CD4-positive, alpha-beta T cell treated with Interleukin-4 for 4 hours (primary cell): Measurements from ENCODE around the gene FAM174A.
"Not testable (repeated sequence)": the region's sequence is repeated elsewhere in the genome, so short reads cannot be mapped to it uniquely, and the experiment has no call there.

ENCODE experiments used
- DNase-seq: peaks from one replicate; pipeline ENCODE4 v3.0.0-alpha.2; 2020

The FAM174A gene

DNA sequence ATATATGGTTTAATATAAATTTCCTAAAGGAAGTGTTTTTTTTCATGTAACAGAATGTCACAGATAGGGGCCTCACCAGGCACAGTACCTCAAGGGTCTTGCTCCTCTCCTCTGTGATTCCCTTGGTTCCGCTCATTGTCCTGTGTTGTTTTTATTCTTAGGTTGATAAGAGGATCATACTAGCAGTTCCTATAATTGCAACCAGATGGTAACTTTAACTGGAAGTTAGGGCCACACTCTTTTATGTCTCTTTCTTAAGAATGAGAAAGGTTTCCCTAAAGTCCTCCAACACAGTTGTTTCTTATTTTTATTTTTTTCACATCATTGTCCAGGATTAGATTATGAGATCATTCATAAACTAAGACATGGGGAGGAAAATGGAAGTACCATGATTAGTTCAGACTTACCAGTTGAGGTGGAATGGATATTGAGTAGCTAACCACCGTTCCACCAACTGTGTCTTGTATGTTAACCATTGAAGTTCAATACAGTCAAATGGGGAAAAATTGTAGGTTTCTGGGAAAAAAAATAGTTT, 41.1 kb downstream of the FAM174A start:
- DNase-seq, result no peak

DNA sequence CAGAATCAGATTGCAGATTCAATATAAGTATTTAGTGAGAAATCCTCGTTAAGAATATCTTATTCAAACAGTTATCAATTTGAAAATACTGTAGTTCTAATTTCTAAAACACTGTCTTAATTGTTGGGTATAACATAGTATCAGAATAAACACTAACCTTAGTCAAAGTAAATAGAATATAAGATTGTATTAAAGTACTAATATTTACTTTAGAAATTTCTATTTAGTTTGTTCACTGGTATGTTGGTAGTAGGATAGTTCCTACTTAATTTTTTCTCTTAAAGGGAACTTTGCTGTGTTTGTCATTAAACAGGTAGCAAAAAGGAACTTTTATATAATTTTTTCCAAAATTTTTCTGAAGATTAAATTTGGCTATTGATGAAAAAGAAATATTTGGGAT, 42.3 kb downstream of the FAM174A start:
- no peak for DNase-seq

DNA sequence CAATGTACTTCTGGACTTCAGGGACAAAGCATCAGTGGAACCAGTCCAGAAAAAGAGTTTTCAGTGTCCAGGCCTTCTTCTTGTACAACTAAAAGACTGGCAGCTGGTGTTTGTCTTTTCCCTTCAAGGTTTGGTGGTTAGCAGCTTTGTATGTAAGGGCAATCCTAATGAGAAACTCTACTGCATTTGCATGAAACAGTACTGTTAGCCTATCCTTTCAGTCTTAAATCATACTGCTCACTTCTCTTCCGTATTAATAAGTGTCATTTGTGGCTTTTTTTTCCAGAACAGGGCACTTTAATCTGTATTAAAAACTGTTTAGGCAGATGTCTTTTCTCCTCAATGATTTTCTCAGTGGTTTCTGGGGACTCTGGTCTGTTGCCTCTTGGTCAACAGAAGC, 48.9 kb downstream of the FAM174A start:
- no peak for DNase-seq

DNA sequence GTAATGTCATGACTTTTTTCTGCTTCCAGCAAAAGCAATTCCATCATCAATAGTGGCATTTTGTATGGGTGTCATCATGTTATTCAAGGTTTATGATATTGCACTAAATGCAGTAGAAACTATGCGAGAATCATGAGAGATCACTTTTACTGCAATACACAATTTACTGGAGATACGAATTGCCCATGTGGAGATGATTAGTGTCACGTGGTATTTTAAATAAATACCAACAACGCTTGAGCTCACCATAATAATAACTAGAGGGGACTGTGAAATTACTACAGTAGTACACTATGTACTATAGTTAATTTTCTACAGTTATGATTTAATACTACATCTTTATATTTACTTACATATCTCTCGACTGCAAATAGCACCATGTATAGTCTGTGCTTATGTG, 49.7 kb downstream of the FAM174A start:
- DNase-seq, result no peak

DNA sequence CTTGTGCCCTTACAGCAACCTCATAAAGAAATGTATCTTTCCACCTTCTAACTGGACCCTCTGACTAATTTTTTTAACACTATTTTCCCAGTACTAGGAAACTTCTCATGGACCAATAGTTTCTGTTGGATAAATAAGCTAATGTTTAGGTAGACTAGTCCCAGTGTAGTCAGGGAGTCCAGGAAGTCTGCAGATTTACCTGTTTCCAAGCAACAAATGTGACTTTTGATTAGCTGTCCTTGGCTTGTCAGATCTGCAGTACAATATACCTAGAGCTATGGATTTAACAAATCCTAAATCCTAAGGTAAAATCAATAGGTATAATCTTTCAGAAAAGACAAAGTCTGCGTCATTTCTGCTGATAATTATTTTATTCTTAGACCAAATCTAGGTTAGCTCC, 55.7 kb downstream of the FAM174A start:
- DNase-seq, result no peak

DNA sequence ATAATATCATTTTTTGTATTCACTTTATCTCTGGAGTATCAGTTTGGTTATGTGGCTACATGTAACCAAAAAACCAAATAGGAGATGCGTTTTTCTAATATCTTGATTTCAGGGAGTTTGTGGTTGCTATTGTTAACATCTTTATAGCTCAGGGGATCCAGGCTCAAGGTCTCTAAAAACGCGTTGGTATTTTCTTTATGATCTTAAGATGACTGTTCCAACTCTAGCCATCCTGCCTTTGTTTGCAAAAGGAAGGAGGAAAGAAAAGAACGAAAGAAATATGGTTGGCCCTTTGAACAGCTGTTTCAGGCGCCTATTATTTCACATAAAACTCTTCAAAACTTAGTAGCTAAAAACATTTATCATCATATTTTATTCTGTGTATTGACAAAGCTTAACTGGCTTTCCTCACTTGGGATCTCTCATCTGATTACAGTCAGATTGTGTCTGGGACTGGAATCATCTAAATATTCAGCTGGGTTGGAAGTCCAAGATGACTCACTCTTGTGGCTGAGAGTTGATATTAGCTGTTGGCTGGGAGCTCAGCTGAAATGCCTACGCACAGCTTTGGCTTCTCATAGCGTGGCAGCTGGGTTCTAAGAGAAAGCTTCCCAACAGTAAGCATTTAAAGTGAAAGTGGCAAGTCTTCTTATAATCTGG, 60.1 kb downstream of the FAM174A start:
- DNase-seq, result no peak

DNA sequence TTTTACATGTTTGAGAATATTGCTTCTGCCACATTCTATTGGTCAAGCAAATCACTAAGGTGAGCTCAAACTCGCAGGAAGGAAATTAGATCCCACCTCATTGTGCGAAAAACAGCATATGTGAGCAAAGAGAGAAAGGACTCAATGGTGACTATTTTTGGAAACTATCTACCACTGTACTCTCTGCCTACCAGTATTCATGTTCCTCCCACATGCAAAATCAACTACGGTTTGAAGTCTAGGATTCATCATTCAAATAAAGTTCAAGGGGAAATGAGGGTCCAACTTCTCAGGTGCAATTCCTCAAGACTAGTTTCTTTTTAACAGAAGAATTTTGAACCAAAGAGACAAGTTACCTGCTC, 60.6 kb downstream of the FAM174A start:
- no peak for DNase-seq

DNA sequence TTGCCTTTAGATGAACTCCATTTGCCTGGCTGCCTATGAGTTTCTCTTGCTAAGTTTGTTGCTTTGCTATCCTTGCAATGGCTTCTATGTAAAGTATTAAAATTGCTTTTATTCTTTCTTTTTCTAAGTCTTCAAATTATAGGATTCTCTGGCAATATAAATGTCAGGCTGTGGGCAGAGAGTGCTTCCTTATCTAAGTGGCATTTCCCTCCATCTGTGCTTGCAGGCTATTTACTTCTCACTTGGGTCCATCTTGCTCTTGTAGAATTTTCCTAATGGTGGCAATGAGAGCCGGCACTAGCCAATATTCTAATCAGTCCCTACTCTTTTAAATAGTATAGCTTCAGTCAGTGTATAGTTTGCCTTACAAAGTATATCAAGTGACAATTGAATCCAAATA, 63.3 kb downstream of the FAM174A start:
- no peak for DNase-seq

DNA sequence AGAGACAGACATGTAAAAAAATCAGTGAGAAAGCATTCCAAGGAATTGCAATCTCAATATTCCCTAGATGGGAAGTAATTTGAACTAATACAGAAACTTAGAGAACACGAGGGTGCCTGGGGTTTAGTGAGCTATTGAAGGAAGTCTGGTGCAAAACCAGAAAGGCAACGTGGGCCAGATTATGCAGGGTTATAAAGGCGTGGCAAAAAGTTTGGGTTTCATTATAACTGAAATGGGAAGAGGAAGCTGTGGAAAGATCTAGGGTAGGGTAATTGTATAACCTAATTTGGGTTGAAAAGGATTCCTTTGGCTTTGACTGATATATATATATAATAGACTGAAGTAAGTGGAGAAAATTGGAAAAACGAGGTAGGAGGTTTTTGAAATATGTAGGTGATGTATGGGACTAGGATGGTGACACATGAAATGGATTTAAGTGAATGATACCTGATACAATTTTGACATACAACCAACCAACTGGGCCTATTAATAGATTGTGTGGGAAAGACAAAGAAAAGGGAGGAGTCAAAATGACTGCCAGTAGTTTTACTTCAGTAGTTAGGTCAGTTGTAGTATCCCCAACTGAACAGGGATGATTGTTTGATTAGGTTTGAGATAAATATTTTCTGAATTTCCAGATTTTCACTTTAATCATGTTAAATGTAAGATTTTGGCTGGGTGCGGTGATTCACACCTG, 65.3 kb downstream of the FAM174A start:
- no peak for DNase-seq

DNA sequence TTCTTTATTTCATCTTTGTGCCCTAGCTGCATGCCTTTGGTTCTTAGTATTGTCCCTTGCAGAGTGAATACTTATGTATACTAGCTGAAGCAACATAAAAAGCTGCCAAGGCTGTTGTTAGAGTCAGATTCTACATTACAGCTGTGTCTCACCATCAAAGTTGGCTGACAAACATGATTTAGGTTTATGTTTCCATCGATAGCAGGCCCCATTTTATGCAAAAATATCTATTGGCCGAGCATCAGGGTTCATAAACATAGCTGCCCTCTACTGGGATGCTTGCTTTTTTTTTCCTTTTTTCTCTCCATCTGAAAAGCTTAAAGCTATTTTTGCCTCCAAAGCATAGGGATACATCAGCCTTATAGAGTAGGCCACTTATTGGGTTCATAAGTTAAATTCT, 68.0 kb downstream of the FAM174A start:
- no peak for DNase-seq

DNA sequence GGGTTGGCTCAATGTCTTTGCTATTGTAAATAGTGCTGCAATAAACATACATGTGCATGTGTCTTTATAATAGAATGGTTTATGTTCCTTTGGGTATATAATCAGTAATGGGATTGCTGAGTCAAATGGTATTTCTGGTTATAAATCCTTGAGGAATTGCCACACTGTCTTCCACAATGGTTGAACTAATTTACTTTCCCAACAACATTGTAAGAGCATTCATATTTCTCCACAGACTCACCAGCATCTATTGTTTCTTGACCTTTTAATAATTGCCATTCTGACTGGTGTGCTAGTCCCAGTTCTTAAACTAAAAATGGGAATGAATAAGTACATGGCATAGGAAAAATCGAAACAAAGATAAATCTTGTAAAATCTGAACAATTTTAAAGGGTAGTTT, 68.8 kb downstream of the FAM174A start:
- not testable (repeated sequence) for DNase-seq

DNA sequence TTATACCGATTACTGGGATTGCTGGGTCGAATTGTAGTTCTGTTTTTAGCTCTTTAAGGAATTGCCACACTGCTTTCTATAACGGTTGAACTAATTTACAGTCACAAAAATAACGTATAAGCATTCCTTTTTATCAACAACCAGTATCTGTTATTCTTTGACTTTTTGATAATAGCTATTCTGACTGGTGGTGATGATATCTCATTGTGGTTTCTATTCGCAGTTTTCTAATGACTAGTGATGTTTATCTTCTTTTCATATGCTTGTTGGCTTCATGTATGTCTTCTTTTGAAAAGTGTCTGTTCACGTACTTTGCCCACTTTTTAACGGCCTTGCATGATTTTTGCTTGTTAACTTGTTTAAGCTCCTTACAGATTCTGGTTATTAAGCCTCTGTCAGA, 74.4 kb downstream of the FAM174A start:
- no peak for DNase-seq

DNA sequence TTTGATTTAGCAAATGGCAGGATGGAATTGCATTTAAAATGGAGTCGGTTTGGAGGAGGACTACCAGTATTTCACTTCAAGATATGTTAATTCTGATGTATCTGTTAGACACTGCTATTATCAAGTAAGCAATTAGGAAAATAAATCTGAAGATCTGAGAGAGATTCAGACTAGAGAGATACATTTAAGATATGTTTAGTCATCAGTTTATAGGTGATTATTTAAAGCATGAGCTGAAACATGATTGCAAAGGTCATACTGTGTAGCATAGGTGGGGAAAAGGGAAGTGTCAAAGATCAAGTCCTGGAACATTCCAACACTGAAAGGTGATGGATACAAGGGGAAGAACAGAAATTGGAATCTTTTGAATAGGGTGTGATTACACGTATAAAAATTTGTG, 79.1 kb downstream of the FAM174A start:
- no peak for DNase-seq

DNA sequence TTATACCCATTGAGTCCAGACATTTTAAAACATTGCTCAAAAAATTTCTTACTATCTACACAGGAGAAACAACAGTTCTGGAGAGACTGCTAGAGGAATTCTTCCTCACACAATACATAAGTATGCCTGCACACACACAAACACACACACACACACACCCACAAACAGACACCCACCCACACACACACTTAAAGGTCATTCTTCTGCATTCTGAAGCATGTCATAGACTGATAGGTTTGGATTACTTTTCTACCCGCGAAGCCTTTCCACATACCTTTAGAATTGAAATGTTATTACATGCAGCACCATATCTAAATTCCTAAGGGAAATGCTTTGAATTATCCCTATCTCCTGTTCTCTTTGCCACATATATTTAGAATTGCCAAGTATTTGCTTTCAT, 80.2 kb downstream of the FAM174A start:
- no peak for DNase-seq

DNA sequence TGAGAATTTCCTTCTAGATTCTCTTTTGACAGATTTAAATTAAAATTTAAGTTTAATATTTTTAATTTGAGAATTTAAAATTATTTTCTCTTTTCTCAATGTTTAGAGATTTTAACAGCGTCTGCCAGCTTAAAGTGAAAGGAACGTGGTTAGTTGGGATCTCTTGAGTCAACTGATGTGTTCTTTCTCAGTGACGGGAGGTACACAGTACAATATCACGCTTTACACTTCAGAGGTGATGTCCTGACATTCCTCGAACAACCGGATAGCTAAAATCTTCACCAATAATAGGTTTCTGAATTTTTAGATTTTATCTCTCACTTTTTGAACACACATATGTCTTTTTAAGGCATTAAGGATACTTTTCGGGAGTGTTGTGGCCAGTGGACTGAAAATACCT, 81.1 kb downstream of the FAM174A start:
- no peak for DNase-seq

DNA sequence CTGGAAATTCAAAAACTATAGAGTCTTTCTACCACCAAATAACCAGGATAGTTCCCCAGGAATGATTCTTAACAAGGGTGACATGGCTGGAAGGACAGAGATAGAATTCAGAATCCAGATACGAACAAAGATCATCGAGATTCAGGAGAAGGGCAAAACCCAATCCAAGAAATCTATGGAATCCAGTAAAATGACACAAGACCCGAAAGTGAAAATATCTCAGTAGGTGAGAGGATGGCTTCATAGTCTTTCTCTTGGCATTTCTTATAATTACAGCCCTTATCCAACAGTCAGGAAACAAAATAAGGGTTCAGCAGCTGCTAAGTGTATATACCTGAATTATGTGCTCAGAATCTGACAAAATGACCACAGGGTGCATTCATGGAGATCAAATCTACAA, 81.8 kb downstream of the FAM174A start:
- no peak for DNase-seq

DNA sequence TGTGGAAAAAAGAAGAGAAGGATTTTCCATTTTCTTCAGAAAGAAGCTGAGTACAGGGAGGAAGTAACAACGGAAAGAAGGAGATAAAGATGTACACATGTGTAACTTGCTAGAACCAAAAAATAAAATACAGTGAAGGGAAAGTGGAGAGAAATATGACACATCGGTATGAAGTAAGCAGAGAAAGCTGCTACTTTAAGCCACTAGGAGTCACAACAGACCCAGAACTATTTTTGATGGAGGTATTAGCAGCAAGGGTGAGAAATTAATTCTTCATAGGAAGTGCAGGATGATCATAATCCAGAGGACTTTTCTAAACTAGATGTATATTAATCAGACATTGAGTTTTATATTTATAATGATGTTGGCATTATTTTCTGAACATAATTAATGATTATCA, 88.5 kb downstream of the FAM174A start:
- DNase-seq, result peak; percentile 51

DNA sequence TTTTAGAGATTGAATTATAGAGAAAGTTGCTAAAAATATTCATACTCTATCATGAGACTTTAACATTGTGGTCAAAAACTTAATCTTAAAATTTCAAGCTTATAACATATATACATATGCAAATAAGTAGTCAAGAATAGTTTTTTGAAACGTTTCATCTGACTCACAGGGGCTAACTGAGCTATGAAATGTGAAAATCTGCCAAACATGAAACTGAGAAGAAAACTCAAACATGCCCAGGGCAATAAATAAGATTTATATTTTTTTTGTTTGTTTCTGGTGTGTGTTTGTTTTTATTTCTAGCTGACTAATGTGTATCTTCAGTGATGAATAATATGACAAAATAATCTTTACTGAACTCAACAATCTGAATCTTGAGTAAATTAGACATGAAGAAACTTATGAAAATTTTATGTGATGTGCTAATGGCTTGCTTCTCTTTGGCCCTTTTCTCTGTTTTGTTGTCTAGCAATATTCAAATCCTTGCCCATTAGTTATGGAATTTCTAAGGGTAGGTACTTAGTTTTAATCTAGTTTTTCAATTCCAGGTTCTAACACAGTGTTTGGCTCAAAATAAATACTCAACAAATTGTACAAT, 99.9 kb downstream of the FAM174A start:
- no peak for DNase-seq
